MCF 10A (cell line): ENCODE measurements around the gene DNHD1. TPM values are rescaled to one million over a fixed set of nuclear protein-coding genes. Genes with fewer than 3 reads are reported as not detected.

ENCODE experiments used
- BruUV-seq: library from RNA; stranded (reverse); fragments of 400-500 nt; replicated peaks from 2 replicates; lab custom pipeline; 2021; lab: Mats Ljungman, UMichigan
- CTCF ChIA-PET: fragments of 300-600 bp; sonication (Branson Sonifier 250); formaldehyde crosslinking; extraction: SDS; loops from one replicate; lab custom pipeline; 2021; ENCODE audit warnings: antibody characterized with exemption, inconsistent platforms; lab: Yijun Ruan, JAX
- POLR2A ChIA-PET: fragments of 300-600, 350-650 bp; sonication (Branson Sonifier 250); formaldehyde crosslinking; extraction: SDS; loops from one replicate; lab custom pipeline; 2020; ENCODE audit warnings: antibody characterized with exemption, inconsistent platforms; lab: Yijun Ruan, JAX
- DNase-seq: peaks from one replicate; pipeline ENCODE4 v3.0.0-alpha.2; 2018; ENCODE audit not compliant: unreplicated experiment
- H3K27ac Mint-ChIP-seq: one replicate; pipeline ENCODE4 v1.8.0; 2022; ENCODE audit warnings: mild to moderate bottlenecking, low read depth, mixed read lengths; ENCODE audit not compliant: unreplicated experiment
- H3K27me3 Mint-ChIP-seq: one replicate; pipeline ENCODE4 v1.8.0; 2022; ENCODE audit warnings: mixed read lengths; ENCODE audit not compliant: insufficient read depth, unreplicated experiment
- H3K36me3 Mint-ChIP-seq: one replicate; pipeline ENCODE4 v1.8.0; 2022; ENCODE audit warnings: mild to moderate bottlenecking, moderate library complexity, mixed read lengths; ENCODE audit not compliant: insufficient read depth, unreplicated experiment
- H3K4me1 Mint-ChIP-seq: one replicate; pipeline ENCODE4 v1.8.0; 2022; ENCODE audit warnings: mixed read lengths; ENCODE audit not compliant: insufficient read depth, unreplicated experiment
- H3K4me3 Mint-ChIP-seq: one replicate; pipeline ENCODE4 v1.8.0; 2022; ENCODE audit warnings: mild to moderate bottlenecking, moderate library complexity, mixed read lengths; ENCODE audit not compliant: unreplicated experiment
- H3K9me3 Mint-ChIP-seq: one replicate; pipeline ENCODE4 v1.8.0; 2022; ENCODE audit warnings: mixed read lengths; ENCODE audit not compliant: unreplicated experiment
- intact Hi-C: fragments of 100-400 bp; cut with micrococcal nuclease; formaldehyde crosslinking; loops from 2 replicates; pipeline ENCODE4 v1.14.1; 2022
- total RNA-seq: library from RNA; stranded (reverse); gene quantifications from 2 replicates; pipeline ENCODE4 v1.2.3, GENCODE V29; 2022
- TF ChIP-seq, protein P1 (sequence below): fragments of 200-600 bp; IDR thresholded peaks from one replicate; pipeline ENCODE4 v1.8.0; 2022; ENCODE audit warnings: antibody characterized with exemption, mild to moderate bottlenecking; ENCODE audit not compliant: unreplicated experiment

DNHD1 gene
- total RNA-seq, 1 experiment from 2014 or later: 18.3 TPM

DNA sequence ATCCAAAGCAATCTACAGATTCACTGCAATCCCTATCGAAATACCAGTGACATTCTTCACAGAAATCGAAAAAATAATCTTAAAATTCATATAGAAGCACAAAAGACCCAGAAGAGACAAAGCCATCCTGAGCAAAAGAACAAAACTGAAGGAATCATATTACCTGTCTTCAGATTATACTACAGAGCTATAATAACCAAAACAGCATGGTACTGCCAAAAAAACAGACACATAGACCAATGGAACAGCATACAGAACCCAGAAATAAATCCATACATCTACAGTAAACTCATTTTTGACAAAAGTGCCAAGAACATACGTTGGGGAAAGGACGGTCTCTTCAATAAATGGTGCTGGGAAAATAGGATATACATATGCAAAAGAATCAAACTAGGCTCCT is 87.4 kb downstream of the DNHD1 start:
- H3K36me3 Mint-ChIP-seq: no peaks in the 10 kb centered on the region
- BruUV-seq: no TSS peak
- no peak overlapping the region for H3K4me3 Mint-ChIP-seq
- H3K9me3 Mint-ChIP-seq: peaks cover 17% of the 10 kb centered on the region
- POLR2A ChIA-PET: no interaction called here
- TF ChIP-seq, protein P1, sequence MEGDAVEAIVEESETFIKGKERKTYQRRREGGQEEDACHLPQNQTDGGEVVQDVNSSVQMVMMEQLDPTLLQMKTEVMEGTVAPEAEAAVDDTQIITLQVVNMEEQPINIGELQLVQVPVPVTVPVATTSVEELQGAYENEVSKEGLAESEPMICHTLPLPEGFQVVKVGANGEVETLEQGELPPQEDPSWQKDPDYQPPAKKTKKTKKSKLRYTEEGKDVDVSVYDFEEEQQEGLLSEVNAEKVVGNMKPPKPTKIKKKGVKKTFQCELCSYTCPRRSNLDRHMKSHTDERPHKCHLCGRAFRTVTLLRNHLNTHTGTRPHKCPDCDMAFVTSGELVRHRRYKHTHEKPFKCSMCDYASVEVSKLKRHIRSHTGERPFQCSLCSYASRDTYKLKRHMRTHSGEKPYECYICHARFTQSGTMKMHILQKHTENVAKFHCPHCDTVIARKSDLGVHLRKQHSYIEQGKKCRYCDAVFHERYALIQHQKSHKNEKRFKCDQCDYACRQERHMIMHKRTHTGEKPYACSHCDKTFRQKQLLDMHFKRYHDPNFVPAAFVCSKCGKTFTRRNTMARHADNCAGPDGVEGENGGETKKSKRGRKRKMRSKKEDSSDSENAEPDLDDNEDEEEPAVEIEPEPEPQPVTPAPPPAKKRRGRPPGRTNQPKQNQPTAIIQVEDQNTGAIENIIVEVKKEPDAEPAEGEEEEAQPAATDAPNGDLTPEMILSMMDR: no peak
- CTCF ChIA-PET: interaction anchor here (0.6 kb wide), 1 partner anchor 28 kb away, joined by 3 read pairs; no protein-coding TSS in a partner anchor
- no peak for DNase-seq
- no peaks in the 10 kb centered on the region for H3K27me3 Mint-ChIP-seq
- intact Hi-C loops: no loop called here
- no peak overlapping the region for H3K27ac Mint-ChIP-seq
- no peaks in the 10 kb centered on the region for H3K4me1 Mint-ChIP-seq

- DNase-seq: no peak
- Mint-ChIP-seq H3K4me3 (no peak overlapping the region), H3K4me1 (no peaks in the 10 kb centered on the region), H3K27ac (no peak overlapping the region), H3K36me3 (peaks cover 3% of the 10 kb centered on the region), H3K27me3 (no peaks in the 10 kb centered on the region), H3K9me3 (peaks cover 17% of the 10 kb centered on the region)
- BruUV-seq: no TSS peak
- ChIA-PET CTCF (interaction anchor here (0.8 to 1.1 kb wide), 2 partner anchors 56 to 97 kb away, joined by 3 read pairs; partner anchors contain the start of gene MRPL17), POLR2A (interaction anchor here (0.7 to 1.3 kb wide), 3 partner anchors 13 to 82 kb away, joined by 3 to 5 read pairs (median 4); partner anchors contain the start of genes ILK and RRP8)
- TF ChIP-seq, protein P1: no peak
- intact Hi-C loops: no loop called here
Measured at GRCh38 chr11:6586434-6587359, 89.6 kb downstream of the DNHD1 start.

GRCh38 chr11:6587360-6587953 is 90.4 kb downstream of the DNHD1 start:
- no peaks in the 10 kb centered on the region for H3K4me1 Mint-ChIP-seq
- peaks cover 17% of the 10 kb centered on the region for H3K9me3 Mint-ChIP-seq
- no peak overlapping the region for H3K4me3 Mint-ChIP-seq
- H3K27ac Mint-ChIP-seq: no peak overlapping the region
- ChIA-PET CTCF (interaction anchor here (1.1 kb wide), 1 partner anchor 96 kb away, joined by 3 read pairs; the partner anchor contains the start of gene MRPL17), POLR2A (interaction anchor here (1.3 kb wide), 2 partner anchors 12 to 16 kb away, joined by 4 to 5 read pairs; partner anchors contain the start of genes ILK and RRP8)
- H3K36me3 Mint-ChIP-seq: peaks cover 9% of the 10 kb centered on the region
- intact Hi-C loops: no loop called here
- no peaks in the 10 kb centered on the region for H3K27me3 Mint-ChIP-seq
- TF ChIP-seq, protein P1: no peak
- DNase-seq: no peak
- BruUV-seq: no TSS peak

DNA sequence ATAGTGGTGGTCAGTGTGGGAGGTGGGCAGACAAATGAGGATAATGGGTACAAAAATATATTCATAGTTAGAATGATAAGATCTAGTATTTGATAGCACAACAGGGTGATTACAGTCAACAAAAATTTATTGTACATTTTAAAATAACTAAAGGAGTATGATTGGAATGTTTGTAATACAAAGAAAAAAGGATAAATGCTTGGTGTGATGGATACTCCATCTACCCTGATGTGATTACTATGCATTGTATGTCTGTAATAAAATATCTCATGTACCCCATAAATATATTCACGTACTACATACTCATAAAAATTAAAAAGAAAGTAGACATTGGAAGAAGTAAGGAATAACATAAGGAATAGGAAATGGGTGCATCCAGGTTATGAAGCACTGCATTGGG is 90.9 kb downstream of the DNHD1 start:
- Mint-ChIP-seq H3K27ac (no peak overlapping the region), H3K36me3 (peaks cover 14% of the 10 kb centered on the region), H3K27me3 (no peaks in the 10 kb centered on the region), H3K9me3 (peaks cover 12% of the 10 kb centered on the region), H3K4me1 (no peaks in the 10 kb centered on the region), H3K4me3 (no peak overlapping the region)
- CTCF ChIA-PET: interaction anchor here (1.1 kb wide), 1 partner anchor 95 kb away, joined by 3 read pairs; the partner anchor contains the start of gene MRPL17
- no TSS peak for BruUV-seq
- intact Hi-C loops: no loop called here
- no peak for DNase-seq
- TF ChIP-seq, protein P1: no peak
- POLR2A ChIA-PET: interaction anchor here (1.3 kb wide), 2 partner anchors 12 to 15 kb away, joined by 4 to 5 read pairs; partner anchors contain the start of genes ILK and RRP8
